Neural cell (in vitro differentiated cells): Measurements from ENCODE around the gene PTK7. TPM values are rescaled to one million over a fixed set of nuclear protein-coding genes. Genes with fewer than 3 reads are reported as not detected.

Experiments used
- H2AFZ ChIP-seq: fragments of 200-600, 300-800 bp; sonication (generic), shearing (Covaris generic); 2 replicates; pipeline ENCODE4 v1.6.0; 2014; ENCODE audit warnings: low read depth, mild to moderate bottlenecking, antibody characterized with exemption, low read length, moderate library complexity
- H3F3A ChIP-seq: fragments of 200-600 bp; shearing (Covaris generic); 2 replicates; pipeline ENCODE4 v1.6.1; 2016; ENCODE audit warnings: mild to moderate bottlenecking, moderate library complexity, mixed read lengths, antibody characterized with exemption, low read length; ENCODE audit not compliant: insufficient read depth, poor library complexity, severe bottlenecking
- H3K27ac ChIP-seq: fragments of 200-600, 300-800 bp; sonication (generic), shearing (Covaris generic); 2 replicates; pipeline ENCODE4 v1.5.1; 2014; ENCODE audit warnings: mild to moderate bottlenecking, low read length, moderate library complexity
- H3K27me3 ChIP-seq: fragments of 300-800, 200-600 bp; sonication (generic), shearing (Covaris generic); 2 replicates; pipeline ENCODE4 v1.6.0; 2014; ENCODE audit warnings: mild to moderate bottlenecking, low read depth, low read length, moderate library complexity; ENCODE audit not compliant: insufficient read depth
- H3K36me3 ChIP-seq: fragments of 300-800, 200-600 bp; sonication (generic), shearing (Covaris generic); 2 replicates; pipeline ENCODE4 v1.5.1; 2014; ENCODE audit warnings: mild to moderate bottlenecking, antibody characterized with exemption, low read length, moderate library complexity; ENCODE audit not compliant: insufficient read depth
- H3K4me2 ChIP-seq: fragments of 300-800, 200-600 bp; sonication (generic), shearing (Covaris generic); 2 replicates; pipeline ENCODE4 v1.6.0; 2014; ENCODE audit warnings: mild to moderate bottlenecking, low read length
- H3K4me3 ChIP-seq: fragments of 300-800, 200-600 bp; sonication (generic), shearing (Covaris generic); 2 replicates; pipeline ENCODE4 v1.5.1; 2014; ENCODE audit warnings: mild to moderate bottlenecking, low read length, moderate library complexity
- H3K79me2 ChIP-seq: fragments of 200-600 bp; shearing (Covaris generic); replicated peaks from 2 replicates; pipeline ENCODE4 v1.6.0; 2014; ENCODE audit warnings: mild to moderate bottlenecking, low read length, moderate library complexity; ENCODE audit not compliant: insufficient read depth
- H3K9ac ChIP-seq: fragments of 300-800, 200-600 bp; sonication (generic), shearing (Covaris generic); 2 replicates; pipeline ENCODE4 v1.6.1; 2016; ENCODE audit warnings: mild to moderate bottlenecking, low read length, mixed read lengths
- H3K9me2 ChIP-seq: fragments of 200-600 bp; shearing (Covaris generic); 2 replicates; pipeline ENCODE4 v1.6.1; 2016; ENCODE audit warnings: mild to moderate bottlenecking, low read length, mixed read lengths; ENCODE audit not compliant: insufficient read depth
- H3K9me3 ChIP-seq: fragments of 200-600, 300-800 bp; sonication (generic), shearing (Covaris generic); 2 replicates; pipeline ENCODE4 v1.6.1; 2016; ENCODE audit warnings: mild to moderate bottlenecking, mixed run types, low read length, moderate library complexity, mixed read lengths
- H4K20me1 ChIP-seq: fragments of 200-600 bp; shearing (Covaris generic); 2 replicates; pipeline ENCODE4 v1.6.1; 2016; ENCODE audit warnings: mild to moderate bottlenecking, mixed run types; ENCODE audit not compliant: insufficient read depth
- CTCF ChIP-seq: fragments of 450-650 bp; IDR thresholded peaks from 2 replicates; pipeline ENCODE4 v1.5.1; 2014; ENCODE audit warnings: antibody characterized with exemption, mild to moderate bottlenecking, moderate library complexity; ENCODE audit not compliant: poor library complexity, severe bottlenecking
- EP300 ChIP-seq: fragments of 450-650 bp; conservative IDR thresholded peaks from 2 replicates; pipeline ENCODE4 v1.6.1; 2014; ENCODE audit warnings: antibody characterized with exemption, mild to moderate bottlenecking, moderate library complexity; ENCODE audit not compliant: poor library complexity, severe bottlenecking
- EZH2 ChIP-seq: fragments of 200-600, 300-800 bp; shearing (Covaris generic), sonication (generic); IDR thresholded peaks from 2 replicates; pipeline ENCODE4 v1.6.1; 2014; ENCODE audit warnings: antibody characterized with exemption, low read length, borderline replicate concordance, mild to moderate bottlenecking; ENCODE audit not compliant: insufficient read depth, poor library complexity, severe bottlenecking
- MXI1 ChIP-seq: fragments of 450-650 bp; conservative IDR thresholded peaks from 2 replicates; pipeline ENCODE4 v1.6.1; 2014; ENCODE audit warnings: antibody characterized with exemption, mild to moderate bottlenecking; ENCODE audit not compliant: poor library complexity, severe bottlenecking
- POLR2AphosphoS5 ChIP-seq: IDR thresholded peaks from 2 replicates; pipeline ENCODE4 v1.6.1; 2012
- RAD21 ChIP-seq: fragments of 450-650 bp; conservative IDR thresholded peaks from 2 replicates; pipeline ENCODE4 v1.6.1; 2014; ENCODE audit warnings: antibody characterized with exemption, mild to moderate bottlenecking, moderate library complexity
- REST ChIP-seq: IDR thresholded peaks from 2 replicates; pipeline ENCODE4 v1.6.1; 2012; ENCODE audit warnings: borderline replicate concordance
- SMC3 ChIP-seq: fragments of 450-650 bp; conservative IDR thresholded peaks from 2 replicates; pipeline ENCODE4 v1.6.1; 2014; ENCODE audit warnings: antibody characterized with exemption, mild to moderate bottlenecking, moderate library complexity; ENCODE audit not compliant: poor library complexity
- TAF1 ChIP-seq: IDR thresholded peaks from 2 replicates; pipeline ENCODE4 v1.6.1; 2012; ENCODE audit warnings: low read depth
- polyA plus RNA-seq: library from polyadenylated mRNA; depleted of rRNA; stranded (reverse); fragments of >200 nt; gene quantifications from 2 replicates; pipeline ENCODE4 v1.2.3, GENCODE V29; 2014

Gene PTK7
- polyA plus RNA-seq, 1 donor from 2014 or later = 32.5 TPM

GRCh38 chr6:43202451-43202850, 126.3 kb downstream of the PTK7 start:
- Histone ChIP-seq H3K27me3 (no peaks in the 10 kb centered on the region), H3K9ac (no peak overlapping the region), H3K4me2 (no peak overlapping the region), H3K4me3 (no peak overlapping the region), H4K20me1 (no peaks in the 10 kb centered on the region), H2AFZ (no peak overlapping the region), H3K27ac (no peak overlapping the region), H3K9me3 (no peaks in the 10 kb centered on the region), H3K9me2 (no peaks in the 10 kb centered on the region), H3F3A (no peaks in the 10 kb centered on the region), H3K36me3 (no peaks in the 10 kb centered on the region), H3K79me2 (no peaks in the 10 kb centered on the region)
- TF ChIP-seq EP300 (no peak), MXI1 (no peak), RAD21 (no peak), TAF1 (no peak), POLR2AphosphoS5 (no peak), CTCF (no peak), EZH2 (no peak), SMC3 (no peak)

- Histone ChIP-seq H3K9me2 (no peaks in the 10 kb centered on the region), H2AFZ (no peak overlapping the region), H3K4me2 (no peak overlapping the region), H3K27ac (no peak overlapping the region), H3F3A (no peaks in the 10 kb centered on the region), H3K4me3 (no peak overlapping the region), H3K79me2 (no peaks in the 10 kb centered on the region), H3K9ac (no peak overlapping the region), H4K20me1 (no peaks in the 10 kb centered on the region), H3K9me3 (no peaks in the 10 kb centered on the region), H3K36me3 (no peaks in the 10 kb centered on the region), H3K27me3 (no peaks in the 10 kb centered on the region)
- TF ChIP-seq EP300 = no peak
- TF ChIP-seq POLR2AphosphoS5 = no peak
- no peak for TF ChIP-seq EZH2
- TF ChIP-seq REST = no peak
Observed at GRCh38 chr6:43203029-43203717, 127.1 kb downstream of the PTK7 start.
